Caco-2 (cell line): ENCODE results near the gene NEB. TPM values are rescaled to one million over a fixed set of nuclear protein-coding genes. Genes with fewer than 3 reads are reported as not detected.

Experiments
- BruUV-seq: library from RNA; stranded (reverse); fragments of 400-500 nt; replicated peaks from 2 replicates; lab custom pipeline; 2021; lab: Mats Ljungman, UMichigan
- CTCF ChIA-PET: fragments of 300-600 bp; sonication (Branson Sonifier 250); formaldehyde crosslinking; loops from one replicate; lab custom pipeline; 2022; ENCODE audit warnings: antibody characterized with exemption; lab: Charles Lee
- POLR2A ChIA-PET: fragments of 300-600 bp; sonication (Branson Sonifier 250); formaldehyde crosslinking; loops from one replicate; lab custom pipeline; 2022; ENCODE audit warnings: antibody characterized with exemption; lab: Charles Lee
- DNase-seq, 2 experiments: peaks; one replicate each; pipeline versions ENCODE4 v3.0.0 to v3.0.0-alpha.2; 2020 to 2022
- H3K27me3 ChIP-seq: replicated peaks from 2 replicates; pipeline ENCODE4 v1.6.0; 2011; ENCODE audit warnings: low read length; ENCODE audit not compliant: control insufficient read depth, insufficient read depth
- H3K36me3 ChIP-seq: 2 replicates; pipeline ENCODE4 v1.5.1; 2011; ENCODE audit warnings: low read length; ENCODE audit not compliant: control insufficient read depth, insufficient read depth
- H3K4me1 ChIP-seq: fragments of 250-450 bp; sonication (Bioruptor Pico); 2 replicates; pipeline ENCODE4 v1.5.1; 2020; ENCODE audit warnings: mild to moderate bottlenecking
- H3K4me3 ChIP-seq: 2 replicates; pipeline ENCODE4 v1.5.1; 2011; ENCODE audit warnings: low read depth, mild to moderate bottlenecking, control low read depth, low read length
- H3K9me3 ChIP-seq: fragments of 250-450 bp; sonication (Bioruptor Pico); 2 replicates; pipeline ENCODE4 v1.5.1; 2020; ENCODE audit warnings: mild to moderate bottlenecking, moderate library complexity
- H3K27ac Mint-ChIP-seq: one replicate; pipeline ENCODE4 v1.8.0; 2022; ENCODE audit warnings: mixed read lengths; ENCODE audit not compliant: unreplicated experiment
- H3K27me3 Mint-ChIP-seq: one replicate; pipeline ENCODE4 v1.8.0; 2022; ENCODE audit warnings: mixed read lengths; ENCODE audit not compliant: insufficient read depth, unreplicated experiment
- H3K36me3 Mint-ChIP-seq: one replicate; pipeline ENCODE4 v1.8.0; 2022; ENCODE audit warnings: mild to moderate bottlenecking, mixed read lengths; ENCODE audit not compliant: insufficient read depth, unreplicated experiment
- H3K4me1 Mint-ChIP-seq: one replicate; pipeline ENCODE4 v1.8.0; 2022; ENCODE audit warnings: low read depth, mixed read lengths; ENCODE audit not compliant: unreplicated experiment
- H3K4me3 Mint-ChIP-seq: one replicate; pipeline ENCODE4 v1.8.0; 2022; ENCODE audit warnings: mild to moderate bottlenecking, moderate library complexity, mixed read lengths; ENCODE audit not compliant: unreplicated experiment
- H3K9me3 Mint-ChIP-seq: one replicate; pipeline ENCODE4 v1.8.0; 2022; ENCODE audit warnings: mixed read lengths; ENCODE audit not compliant: unreplicated experiment
- intact Hi-C: fragments of 100-400 bp; cut with micrococcal nuclease; formaldehyde crosslinking; loops from one replicate; pipeline ENCODE4 v1.10.0; 2022; ENCODE audit not compliant: unreplicated experiment
- total RNA-seq: library from RNA; stranded (reverse); gene quantifications from 2 replicates; pipeline ENCODE4 v1.2.3, GENCODE V29; 2022
- TF ChIP-seq, protein P1 (sequence below), 2 experiments: fragments of 200-600 bp in 1 of 2; IDR thresholded peaks; 1 replicate in 1 of 2; 2 replicates in 1 of 2; pipeline versions ENCODE4 v1.5.1 to v1.8.0; 2011 to 2022; ENCODE audit warnings: antibody characterized with exemption in 1 of 2, control low read depth in 1 of 2, inconsistent platforms in 1 of 2, low read depth in 1 of 2, low read length in 1 of 2, mild to moderate bottlenecking in 1 of 2, moderate library complexity in 1 of 2; ENCODE audit not compliant: insufficient read depth in 1 of 2, severe bottlenecking in 1 of 2, unreplicated experiment in 1 of 2

NEB gene
- total RNA-seq, 1 experiment from 2014 or later = 14.7 TPM

GRCh38 chr2:151655663-151656398, 78.4 kb downstream of the NEB start:
- H3K4me3 Mint-ChIP-seq = no peak overlapping the region
- BruUV-seq = no TSS peak
- H3K27ac Mint-ChIP-seq = no peak overlapping the region
- TF ChIP-seq, protein P1, sequence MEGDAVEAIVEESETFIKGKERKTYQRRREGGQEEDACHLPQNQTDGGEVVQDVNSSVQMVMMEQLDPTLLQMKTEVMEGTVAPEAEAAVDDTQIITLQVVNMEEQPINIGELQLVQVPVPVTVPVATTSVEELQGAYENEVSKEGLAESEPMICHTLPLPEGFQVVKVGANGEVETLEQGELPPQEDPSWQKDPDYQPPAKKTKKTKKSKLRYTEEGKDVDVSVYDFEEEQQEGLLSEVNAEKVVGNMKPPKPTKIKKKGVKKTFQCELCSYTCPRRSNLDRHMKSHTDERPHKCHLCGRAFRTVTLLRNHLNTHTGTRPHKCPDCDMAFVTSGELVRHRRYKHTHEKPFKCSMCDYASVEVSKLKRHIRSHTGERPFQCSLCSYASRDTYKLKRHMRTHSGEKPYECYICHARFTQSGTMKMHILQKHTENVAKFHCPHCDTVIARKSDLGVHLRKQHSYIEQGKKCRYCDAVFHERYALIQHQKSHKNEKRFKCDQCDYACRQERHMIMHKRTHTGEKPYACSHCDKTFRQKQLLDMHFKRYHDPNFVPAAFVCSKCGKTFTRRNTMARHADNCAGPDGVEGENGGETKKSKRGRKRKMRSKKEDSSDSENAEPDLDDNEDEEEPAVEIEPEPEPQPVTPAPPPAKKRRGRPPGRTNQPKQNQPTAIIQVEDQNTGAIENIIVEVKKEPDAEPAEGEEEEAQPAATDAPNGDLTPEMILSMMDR (IDR thresholded peaks at IDR 0.05; ENCODE audit: insufficient read depth in 1 of 2, low read depth in 1 of 2, low read length in 1 of 2, severe bottlenecking in 1 of 2, unreplicated experiment in 1 of 2) = no peak
- ChIA-PET POLR2A (no interaction called here), CTCF (no interaction called here)
- H3K9me3 ChIP-seq = no peaks in the 10 kb centered on the region
- no peak for DNase-seq
- H3K4me1 ChIP-seq = no peaks in the 10 kb centered on the region
- peaks cover 8% of the 10 kb centered on the region for H3K36me3 Mint-ChIP-seq
- H3K27me3 ChIP-seq = no peaks in the 10 kb centered on the region
- no peaks in the 10 kb centered on the region for H3K4me1 Mint-ChIP-seq
- H3K36me3 ChIP-seq = no peaks in the 10 kb centered on the region
- intact Hi-C loops = no loop called here
- no peaks in the 10 kb centered on the region for H3K9me3 Mint-ChIP-seq
- H3K27me3 Mint-ChIP-seq = no peaks in the 10 kb centered on the region
- no peak overlapping the region for H3K4me3 ChIP-seq

- Mint-ChIP-seq H3K4me3 (no peak overlapping the region), H3K27me3 (no peaks in the 10 kb centered on the region), H3K9me3 (no peaks in the 10 kb centered on the region), H3K4me1 (no peaks in the 10 kb centered on the region), H3K27ac (no peak overlapping the region), H3K36me3 (peaks cover 13% of the 10 kb centered on the region)
- Histone ChIP-seq H3K36me3 (no peaks in the 10 kb centered on the region), H3K4me1 (no peaks in the 10 kb centered on the region), H3K27me3 (no peaks in the 10 kb centered on the region), H3K9me3 (no peaks in the 10 kb centered on the region), H3K4me3 (no peak overlapping the region)
- BruUV-seq = no TSS peak
- DNase-seq = no peak
- CTCF ChIA-PET = no interaction called here
- intact Hi-C loops = no loop called here
- TF ChIP-seq, protein P1 (IDR thresholded peaks at IDR 0.05; ENCODE audit: insufficient read depth in 1 of 2, low read depth in 1 of 2, low read length in 1 of 2, severe bottlenecking in 1 of 2, unreplicated experiment in 1 of 2) = no peak
- POLR2A ChIA-PET = no interaction called here
Measured at GRCh38 chr2:151654891-151655290, 79.4 kb downstream of the NEB start.

GRCh38 chr2:151654085-151654484, 80.2 kb downstream of the NEB start:
- Histone ChIP-seq H3K27me3 (no peaks in the 10 kb centered on the region), H3K9me3 (no peaks in the 10 kb centered on the region), H3K36me3 (no peaks in the 10 kb centered on the region), H3K4me1 (no peaks in the 10 kb centered on the region), H3K4me3 (no peak overlapping the region)
- H3K36me3 Mint-ChIP-seq = peaks cover 13% of the 10 kb centered on the region
- TF ChIP-seq, protein P1 (IDR thresholded peaks at IDR 0.05; ENCODE audit: insufficient read depth in 1 of 2, low read depth in 1 of 2, low read length in 1 of 2, severe bottlenecking in 1 of 2, unreplicated experiment in 1 of 2) = no peak
- H3K4me1 Mint-ChIP-seq = no peaks in the 10 kb centered on the region
- no peak for DNase-seq
- no peak overlapping the region for H3K27ac Mint-ChIP-seq
- H3K27me3 Mint-ChIP-seq = no peaks in the 10 kb centered on the region
- intact Hi-C loops = no loop called here
- BruUV-seq = no TSS peak
- no peaks in the 10 kb centered on the region for H3K9me3 Mint-ChIP-seq
- no peak overlapping the region for H3K4me3 Mint-ChIP-seq
- POLR2A ChIA-PET = no interaction called here
- CTCF ChIA-PET = no interaction called here
